Fibroblast of pulmonary artery (primary cell): ENCODE results near the gene RUNX2.
A peak's percentile ranks its signal among the peaks of the same experiment; 100 is the strongest.

Experiments used
- DNase-seq: peaks from one replicate; pipeline ENCODE4 v3.0.0-alpha.2; 2010; ENCODE audit warnings: low read depth
- H3K4me3 ChIP-seq: replicated peaks from 2 replicates; pipeline ENCODE4 v1.5.1; 2011; ENCODE audit warnings: low read depth, mild to moderate bottlenecking, control low read depth, low read length, moderate library complexity
- TF ChIP-seq, protein P1 (sequence below): IDR thresholded peaks from 2 replicates; pipeline ENCODE4 v1.5.1; 2011; ENCODE audit warnings: mild to moderate bottlenecking, control low read depth, low read length, inconsistent platforms; ENCODE audit errors: missing control alignments

The RUNX2 gene

DNA sequence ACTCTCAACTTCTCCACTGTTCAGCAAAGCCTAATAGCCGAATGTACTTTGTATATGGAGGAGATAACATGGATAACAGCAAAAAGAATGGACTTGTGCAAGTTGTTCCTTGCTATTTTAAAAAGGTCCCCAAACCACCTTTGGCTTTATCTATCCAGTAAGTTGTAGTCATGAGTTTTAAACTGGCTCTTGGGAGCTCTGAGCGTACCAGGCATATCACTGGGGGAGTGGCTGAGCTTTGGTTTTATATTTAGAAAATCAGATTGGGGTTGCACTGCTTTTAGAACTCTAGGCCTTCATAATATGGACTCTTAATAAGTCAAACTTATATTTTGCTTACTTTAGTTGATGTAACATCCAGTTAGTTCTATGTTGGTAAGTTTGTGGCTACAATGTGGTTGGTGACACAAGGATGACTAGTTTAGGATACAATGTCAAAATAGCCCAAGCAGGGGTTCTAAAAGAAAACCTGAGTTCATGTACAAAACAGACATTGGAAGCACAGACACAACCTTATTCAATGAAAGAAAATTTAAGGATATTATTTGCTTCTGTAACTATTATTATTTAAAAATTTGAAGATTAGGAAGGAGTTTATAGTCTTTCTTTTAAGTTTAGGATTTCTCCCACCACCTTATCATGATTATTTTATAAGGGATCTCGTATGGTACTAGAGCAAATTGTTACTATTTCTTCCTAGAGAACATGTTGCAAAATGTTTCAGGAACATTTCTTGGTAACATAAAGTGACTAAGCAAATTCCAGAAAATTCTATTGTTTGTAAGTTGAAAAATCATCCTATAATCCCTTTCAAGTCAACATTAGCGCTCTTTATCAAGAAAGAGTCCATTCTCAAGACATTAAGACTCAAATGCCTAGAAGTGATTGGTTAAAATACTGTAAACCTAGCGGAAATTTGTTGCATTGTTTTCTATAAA, 215.4 kb downstream of the RUNX2 start:
- TF ChIP-seq, protein P1, sequence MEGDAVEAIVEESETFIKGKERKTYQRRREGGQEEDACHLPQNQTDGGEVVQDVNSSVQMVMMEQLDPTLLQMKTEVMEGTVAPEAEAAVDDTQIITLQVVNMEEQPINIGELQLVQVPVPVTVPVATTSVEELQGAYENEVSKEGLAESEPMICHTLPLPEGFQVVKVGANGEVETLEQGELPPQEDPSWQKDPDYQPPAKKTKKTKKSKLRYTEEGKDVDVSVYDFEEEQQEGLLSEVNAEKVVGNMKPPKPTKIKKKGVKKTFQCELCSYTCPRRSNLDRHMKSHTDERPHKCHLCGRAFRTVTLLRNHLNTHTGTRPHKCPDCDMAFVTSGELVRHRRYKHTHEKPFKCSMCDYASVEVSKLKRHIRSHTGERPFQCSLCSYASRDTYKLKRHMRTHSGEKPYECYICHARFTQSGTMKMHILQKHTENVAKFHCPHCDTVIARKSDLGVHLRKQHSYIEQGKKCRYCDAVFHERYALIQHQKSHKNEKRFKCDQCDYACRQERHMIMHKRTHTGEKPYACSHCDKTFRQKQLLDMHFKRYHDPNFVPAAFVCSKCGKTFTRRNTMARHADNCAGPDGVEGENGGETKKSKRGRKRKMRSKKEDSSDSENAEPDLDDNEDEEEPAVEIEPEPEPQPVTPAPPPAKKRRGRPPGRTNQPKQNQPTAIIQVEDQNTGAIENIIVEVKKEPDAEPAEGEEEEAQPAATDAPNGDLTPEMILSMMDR, result no peak
- DNase-seq, result peak; percentile 69
- no peak overlapping the region for H3K4me3 ChIP-seq

GRCh38 chr6:45545416-45545815, 217.3 kb downstream of the RUNX2 start:
- TF ChIP-seq, protein P1, result no peak
- no peak overlapping the region for H3K4me3 ChIP-seq

DNA sequence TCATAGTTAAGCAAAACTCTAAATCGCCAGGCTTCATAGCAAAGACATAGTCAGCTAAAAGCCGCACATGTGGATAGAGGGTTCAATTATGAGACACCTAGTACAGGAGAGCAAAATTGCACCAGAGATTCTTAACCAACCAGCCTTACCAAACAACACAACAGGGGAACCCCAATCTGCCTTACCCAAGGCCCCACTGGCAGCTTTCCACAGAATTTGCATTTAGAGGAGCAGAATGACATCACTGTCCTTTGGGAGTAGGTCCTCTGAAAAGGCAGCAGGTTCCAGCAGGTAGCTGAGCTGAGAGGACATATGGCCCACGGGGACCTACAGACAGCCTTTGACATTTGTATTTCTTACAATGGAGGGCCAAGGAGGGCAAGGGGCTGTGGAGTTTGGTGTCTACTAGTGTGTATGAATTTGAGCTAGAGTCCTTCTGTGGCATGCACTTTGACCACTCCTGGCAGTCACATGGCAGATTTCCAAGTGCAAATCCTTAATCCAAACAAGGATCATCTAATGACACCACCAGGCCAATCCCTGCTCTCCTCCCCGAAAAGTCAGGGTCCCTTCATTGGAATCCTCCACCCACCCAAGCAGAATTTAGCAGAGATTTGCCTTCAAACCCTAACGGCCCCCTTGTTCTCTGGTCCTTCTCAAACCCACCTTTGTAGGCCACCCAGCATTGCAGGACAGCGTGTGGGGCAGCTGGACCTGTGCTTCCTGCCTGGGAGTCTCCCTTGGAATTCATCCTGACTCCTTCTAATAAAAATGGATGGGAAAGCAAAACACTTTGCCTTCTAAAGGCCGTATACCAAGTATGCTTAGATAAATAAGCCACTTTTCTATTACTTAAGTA, 220.8 kb downstream of the RUNX2 start:
- TF ChIP-seq, protein P1, result no peak
- no peak for DNase-seq
- no peak overlapping the region for H3K4me3 ChIP-seq

More at GRCh38 chr6:45545416-45545815, 217.3 kb downstream of the RUNX2 start:
- no peak for DNase-seq

DNA sequence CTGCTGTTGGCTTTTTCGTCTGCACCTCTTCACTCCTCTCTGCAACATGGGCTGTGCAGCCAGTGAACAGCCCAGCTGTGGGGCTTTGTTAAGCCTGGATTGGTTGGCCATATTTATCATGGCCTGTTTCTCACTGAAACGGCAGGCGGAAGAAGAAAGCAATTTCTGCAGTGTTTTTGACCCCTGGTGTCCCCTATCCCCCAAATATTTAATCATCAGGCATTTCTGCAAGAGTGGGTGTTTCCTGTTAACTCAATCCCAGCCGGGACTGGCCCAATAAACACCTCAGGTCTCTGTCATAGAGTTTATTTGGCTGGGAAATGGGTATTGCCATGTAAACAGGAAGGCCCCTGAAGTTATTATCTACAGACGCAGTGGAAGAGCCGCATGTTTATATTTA, 224.4 kb downstream of the RUNX2 start:
- TF ChIP-seq, protein P1, result no peak
- no peak for DNase-seq

GRCh38 chr6:45553730-45554344, 225.7 kb downstream of the RUNX2 start:
- DNase-seq, result no peak
- TF ChIP-seq, protein P1, result no peak

More for the DNA sequence above, 224.4 kb downstream of the RUNX2 start:
- no peak overlapping the region for H3K4me3 ChIP-seq

GRCh38 chr6:45554591-45554990, 226.5 kb downstream of the RUNX2 start:
- TF ChIP-seq, protein P1, result no peak
- no peak for DNase-seq
- H3K4me3 ChIP-seq, result no peak overlapping the region

More at GRCh38 chr6:45553730-45554344, 225.7 kb downstream of the RUNX2 start:
- no peak overlapping the region for H3K4me3 ChIP-seq
